NCI-H2227 treated with DMSO at 0.1 percent for 48 hours (cell line): ENCODE data around the gene CD84.
"Not testable (repeated sequence)": the region's sequence is repeated elsewhere in the genome, so short reads cannot be mapped to it uniquely, and the experiment has no call there.

Experiments
- DNase-seq: peaks from one replicate; lab custom pipeline; 2025; lab: John Stamatoyannopoulos, UW

CD84 gene

GRCh38 chr1:160610569-160611242 lies 31.4 kb upstream of the CD84 start:
- DNase-seq = no peak

- no peak for DNase-seq
Measured at GRCh38 chr1:160608941-160609340, 29.6 kb upstream of the CD84 start.

- no peak for DNase-seq
Measured at GRCh38 chr1:160608514-160608913, 29.2 kb upstream of the CD84 start.

GRCh38 chr1:160608057-160608456 lies 28.8 kb upstream of the CD84 start:
- no peak for DNase-seq

- no peak for DNase-seq
Measured at GRCh38 chr1:160607672-160608032, 28.4 kb upstream of the CD84 start.

- DNase-seq = peak; percentile 13
Measured at GRCh38 chr1:160607011-160607671, 27.8 kb upstream of the CD84 start.

GRCh38 chr1:160606611-160607010 lies 27.3 kb upstream of the CD84 start:
- no peak for DNase-seq

- no peak for DNase-seq
Measured at GRCh38 chr1:160605792-160606479, 26.6 kb upstream of the CD84 start.

- no peak for DNase-seq
Measured at GRCh38 chr1:160605205-160605604, 25.9 kb upstream of the CD84 start.

GRCh38 chr1:160597705-160598104 lies 18.4 kb upstream of the CD84 start:
- DNase-seq = no peak

GRCh38 chr1:160597051-160597450 lies 17.8 kb upstream of the CD84 start:
- no peak for DNase-seq

GRCh38 chr1:160590488-160590887 lies 11.2 kb upstream of the CD84 start:
- no peak for DNase-seq

- DNase-seq = no peak
Measured at GRCh38 chr1:160588468-160588867, 9.2 kb upstream of the CD84 start.

- no peak for DNase-seq
Measured at GRCh38 chr1:160584784-160585183, 5.5 kb upstream of the CD84 start.

GRCh38 chr1:160582976-160583375 lies 3.7 kb upstream of the CD84 start:
- DNase-seq = not testable (repeated sequence)

- no peak for DNase-seq
Measured at GRCh38 chr1:160581961-160582360, 2.7 kb upstream of the CD84 start.

GRCh38 chr1:160580221-160580812 lies 1.0 kb upstream of the CD84 start:
- DNase-seq = no peak

GRCh38 chr1:160578525-160579191 lies 638 bp downstream of the CD84 start:
- no peak for DNase-seq

- no peak for DNase-seq
Measured at GRCh38 chr1:160578175-160578524, 1.1 kb downstream of the CD84 start.

GRCh38 chr1:160577671-160578070 lies 1.6 kb downstream of the CD84 start:
- no peak for DNase-seq

GRCh38 chr1:160576884-160577283 lies 2.4 kb downstream of the CD84 start:
- DNase-seq = no peak

- DNase-seq = no peak
Measured at GRCh38 chr1:160576390-160576789, 2.9 kb downstream of the CD84 start.
